Measurements from ENCODE around the gene SLC22A16.

SLC22A16 gene

GRCh38 chr6:110434961-110435602, 41.3 kb downstream of the SLC22A16 start:
- no peak overlapping the region for H3K4me3 Mint-ChIP-seq
- H3K27ac Mint-ChIP-seq: no peak overlapping the region
- no peak for TF ChIP-seq CTCF (IDR thresholded peaks at IDR 0.05)
- DNase-seq: no peak
- peaks cover 3% of the 10 kb centered on the region for H3K4me1 Mint-ChIP-seq
- H3K9me3 Mint-ChIP-seq: peaks cover 8% of the 10 kb centered on the region
- no peaks in the 10 kb centered on the region for H3K36me3 Mint-ChIP-seq (ENCODE audit: low read depth)
- H3K27me3 Mint-ChIP-seq (ENCODE audit: low read depth, poor library complexity): peaks cover 9% of the 10 kb centered on the region

- Mint-ChIP-seq H3K27me3 (ENCODE audit: low read depth, poor library complexity) (peaks cover 19% of the 10 kb centered on the region), H3K4me1 (peaks cover 11% of the 10 kb centered on the region), H3K27ac (no peak overlapping the region), H3K4me3 (no peak overlapping the region), H3K9me3 (peaks cover 8% of the 10 kb centered on the region), H3K36me3 (ENCODE audit: low read depth) (no peaks in the 10 kb centered on the region)
- DNase-seq: no peak
- TF ChIP-seq CTCF (IDR thresholded peaks at IDR 0.05): no peak
These were observed 44.0 kb downstream of the SLC22A16 start for GRCh38 chr6:110432285-110432900.

- peaks cover 19% of the 10 kb centered on the region for H3K27me3 Mint-ChIP-seq (ENCODE audit: low read depth, poor library complexity)
- no peak for DNase-seq
- H3K4me1 Mint-ChIP-seq: peaks cover 11% of the 10 kb centered on the region
- H3K9me3 Mint-ChIP-seq: peaks cover 8% of the 10 kb centered on the region
- no peaks in the 10 kb centered on the region for H3K36me3 Mint-ChIP-seq (ENCODE audit: low read depth)
- no peak for TF ChIP-seq CTCF (IDR thresholded peaks at IDR 0.05)
- H3K27ac Mint-ChIP-seq: no peak overlapping the region
- H3K4me3 Mint-ChIP-seq: no peak overlapping the region
These were observed 45.7 kb downstream of the SLC22A16 start for GRCh38 chr6:110430741-110431140.

- Mint-ChIP-seq H3K4me1 (peaks cover 11% of the 10 kb centered on the region), H3K27ac (no peak overlapping the region), H3K27me3 (ENCODE audit: low read depth, poor library complexity) (peaks cover 19% of the 10 kb centered on the region), H3K4me3 (no peak overlapping the region), H3K9me3 (peaks cover 4% of the 10 kb centered on the region), H3K36me3 (ENCODE audit: low read depth) (no peaks in the 10 kb centered on the region)
- no peak for DNase-seq
- no peak for TF ChIP-seq CTCF (IDR thresholded peaks at IDR 0.05)
These were observed 46.2 kb downstream of the SLC22A16 start for GRCh38 chr6:110430236-110430635.

- Mint-ChIP-seq H3K27ac (no peak overlapping the region), H3K36me3 (ENCODE audit: low read depth) (no peaks in the 10 kb centered on the region), H3K9me3 (no peaks in the 10 kb centered on the region), H3K4me3 (no peak overlapping the region), H3K27me3 (ENCODE audit: low read depth, poor library complexity) (peaks cover 22% of the 10 kb centered on the region), H3K4me1 (peaks cover 11% of the 10 kb centered on the region)
- no peak for DNase-seq
- TF ChIP-seq CTCF (IDR thresholded peaks at IDR 0.05): no peak
These were observed 48.3 kb downstream of the SLC22A16 start for GRCh38 chr6:110428153-110428552.

GRCh38 chr6:110425816-110426215, 50.6 kb downstream of the SLC22A16 start:
- H3K4me3 Mint-ChIP-seq: no peak overlapping the region
- peaks cover 11% of the 10 kb centered on the region for H3K4me1 Mint-ChIP-seq
- peaks cover 26% of the 10 kb centered on the region for H3K27me3 Mint-ChIP-seq (ENCODE audit: low read depth, poor library complexity)
- DNase-seq: no peak
- peaks cover 5% of the 10 kb centered on the region for H3K9me3 Mint-ChIP-seq
- no peak for TF ChIP-seq CTCF (IDR thresholded peaks at IDR 0.05)
- no peaks in the 10 kb centered on the region for H3K36me3 Mint-ChIP-seq (ENCODE audit: low read depth)
- no peak overlapping the region for H3K27ac Mint-ChIP-seq
